Measurements from ENCODE around the gene BAHCC1. TPM values are rescaled to one million over a fixed set of nuclear protein-coding genes. Genes with fewer than 3 reads are reported as not detected.

Gene BAHCC1
- total and polyA plus RNA-seq, 9 of the 15 experiments (the other 6 are each of a cell fraction or from before 2014, with no cell fraction given): 0.14 to 26.9 (median 5.0) TPM

GRCh38 chr17:81471818-81472456 is 76.7 kb downstream of the BAHCC1 start (continued):
- TF ChIP-seq ETV6 (IDR thresholded peaks at IDR 0.05; ENCODE audit: borderline replicate concordance in 1 of 2, low read depth in 2 of 2, low read length in 1 of 2) (no peak), ETV6 (CRISPR knock-in tag; IDR thresholded peaks at IDR 0.05; ENCODE audit: borderline replicate concordance) (peak; percentile 93; the same call in 1 of the 2 replicates), SIX5 (IDR thresholded peaks at IDR 0.05; ENCODE audit: borderline replicate concordance in 1 of 2, insufficient read depth in 1 of 2, low read depth in 1 of 2, low read length in 2 of 2) (no peak), TCF15 (CRISPR knock-in tag; IDR thresholded peaks at IDR 0.05) (no peak), CBFA2T2 (conservative IDR thresholded peaks at IDR 0.05) (peak; percentile 92), TRIM24 (IDR thresholded peaks at IDR 0.05) (0 out of 4 replicates have a peak, but pooled peaks of 1 of the 2 experiments have one; percentile 16), CBFB (CRISPR knock-in tag; IDR thresholded peaks at IDR 0.05) (peak; percentile 87), CBX8 (IDR thresholded peaks at IDR 0.05; ENCODE audit: borderline replicate concordance, extremely low read depth, low read depth, low read length, poor library complexity, severe bottlenecking) (no peak), ZNF165 (CRISPR knock-in tag; IDR thresholded peaks at IDR 0.05; ENCODE audit: borderline replicate concordance) (no peak), ARID1B (IDR thresholded peaks at IDR 0.05) (no peak; the same call in 1 of the 2 replicates), RB1 (IDR thresholded peaks at IDR 0.05; ENCODE audit: low read depth) (peak; percentile 22; the same call in 1 of the 2 replicates), ZNF76 (CRISPR knock-in tag; IDR thresholded peaks at IDR 0.05; ENCODE audit: borderline replicate concordance) (peak; percentile 71; the same call in 1 of the 2 replicates), PCBP2 (IDR thresholded peaks at IDR 0.05; ENCODE audit: low read depth, low read length, poor library complexity, severe bottlenecking) (no peak), TFAP4 (CRISPR knock-in tag; IDR thresholded peaks at IDR 0.05; ENCODE audit: borderline replicate concordance) (peak; percentile 86), THRAP3 (IDR thresholded peaks at IDR 0.05; ENCODE audit: borderline replicate concordance) (no peak), MYBL2 (IDR thresholded peaks at IDR 0.05; ENCODE audit: low read depth) (no peak), MYBL2 (CRISPR knock-in tag; IDR thresholded peaks at IDR 0.05; ENCODE audit: borderline replicate concordance) (no peak), NCOA6 (IDR thresholded peaks at IDR 0.05) (no peak), ETS2 (tag; IDR thresholded peaks at IDR 0.05; ENCODE audit: borderline replicate concordance, poor library complexity, severe bottlenecking) (no peak), PRMT5 (CRISPR knock-in tag; IDR thresholded peaks at IDR 0.05) (no peak), KAT7 (CRISPR knock-in tag; IDR thresholded peaks at IDR 0.05; ENCODE audit: borderline replicate concordance) (peak; percentile 42; the same call in 1 of the 2 replicates), ETV1 (tag; conservative IDR thresholded peaks at IDR 0.05; ENCODE audit: low read depth) (0 out of 2 replicates have a peak, but pooled peaks have one; percentile 12), ZNF584 (CRISPR knock-in tag; IDR thresholded peaks at IDR 0.05; ENCODE audit: low read depth) (0 out of 2 replicates have a peak, but pooled peaks have one; percentile 74), ZBTB12 (CRISPR knock-in tag; IDR thresholded peaks at IDR 0.05) (no peak), ZNF282 (CRISPR knock-in tag; IDR thresholded peaks at IDR 0.05) (peak; percentile 97; the same call in 1 of the 2 replicates)
